Aorta (tissue), 5 donors: ENCODE data around the gene CIITA. TPM values are rescaled to one million over a fixed set of nuclear protein-coding genes. Genes with fewer than 3 reads are reported as not detected.

Experiments used
- ATAC-seq: fragments of 200-7000 bp; cut with Tn5 transposase; one replicate; pipeline ENCODE4 v1.9.1; 2022; ENCODE audit warnings: moderate library complexity; ENCODE audit not compliant: low FRiP score
- DNase-seq, 2 donors: peaks; one replicate each; pipeline ENCODE4 v3.0.0-alpha.2; 2020
- H3K27ac ChIP-seq, 2 donors: one replicate each; pipeline ENCODE4 v1.5.1; 2013; ENCODE audit warnings: low read length in 2 of 2, mild to moderate bottlenecking in 2 of 2, moderate library complexity in 2 of 2, control low read depth in 1 of 2, inconsistent platforms in 1 of 2, low read depth in 1 of 2
- H3K27me3 ChIP-seq, 2 donors: one replicate each; pipeline ENCODE4 v1.6.1; 2013; ENCODE audit warnings: control low read depth in 1 of 2, low read length in 1 of 2, mild to moderate bottlenecking in 1 of 2, moderate library complexity in 1 of 2; ENCODE audit not compliant: insufficient read depth in 2 of 2, control insufficient read depth in 1 of 2
- H3K36me3 ChIP-seq, 2 donors: one replicate each; pipeline ENCODE4 v1.6.1; 2013; ENCODE audit warnings: control low read depth in 1 of 2, low read length in 1 of 2, mild to moderate bottlenecking in 1 of 2; ENCODE audit not compliant: insufficient read depth in 2 of 2, control insufficient read depth in 1 of 2
- H3K4me1 ChIP-seq, 2 donors: one replicate each; pipeline ENCODE4 v1.6.1; 2013; ENCODE audit warnings: low read length in 2 of 2, control low read depth in 1 of 2, mild to moderate bottlenecking in 1 of 2, moderate library complexity in 1 of 2; ENCODE audit not compliant: insufficient read depth in 2 of 2, control insufficient read depth in 1 of 2
- H3K4me3 ChIP-seq, 2 donors: one replicate each; pipeline ENCODE4 v1.5.1; 2013; ENCODE audit warnings: low read length in 2 of 2, control low read depth in 1 of 2, mild to moderate bottlenecking in 1 of 2
- H3K9me3 ChIP-seq: one replicate; pipeline ENCODE4 v1.6.1; 2013; ENCODE audit warnings: mild to moderate bottlenecking, low read length; ENCODE audit not compliant: control insufficient read depth
- WGBS, 2 donors: extraction: QIAGEN DNeasy Blood & Tissue Kit; methylation state at CpG; one replicate each; pipeline ENCODE4 v1.1.7; 2013; 5-methylcytosine and 5-hydroxymethylcytosine counted together
- intact Hi-C, 2 donors: fragments of 100-400 bp; cut with DNase I; formaldehyde crosslinking; loops; one replicate each; pipeline versions ENCODE4 v1.14.2 to v1.15.0; 2022
- polyA plus RNA-seq, 2 donors: library from polyadenylated mRNA; stranded (reverse); fragments of 200-250 nt; gene quantifications; one replicate each; pipeline ENCODE4 v1.2.3, GENCODE V29; 2013
- total RNA-seq, 2 donors: library from RNA; stranded (reverse); fragmentation: NEBNext Ultra II Directional; extraction: Animal tissue kit (Norgen Biotek cat#: 25700); gene quantifications; one replicate each; pipeline ENCODE4 v1.2.1, GENCODE V29; 2021
- donor health status: healthy with polysubstance abuse.
- donor health status: Bipolar disorder and iron deficiency.
- donor health status: DM: no; HTN: no; CAD: no.
- donor health status: DM: no; HTN: no; CAD: no.
- donor health status: DM: yes; HTN: yes; CAD: no.

Gene CIITA
- total and polyA plus RNA-seq, 4 donors = 2.0 to 104 (median 11.0) TPM

GRCh38 chr16:10847176-10847575 lies 29.8 kb upstream of the CIITA start:
- ATAC-seq = no peak
- Histone ChIP-seq H3K4me3 (no peak overlapping the region), H3K27ac (no peak overlapping the region), H3K4me1 (no peaks in the 10 kb centered on the region), H3K27me3 (no peaks in the 10 kb centered on the region), H3K9me3 (no peaks in the 10 kb centered on the region), H3K36me3 (no peaks in the 10 kb centered on the region)
- WGBS, 2 donors = 68 to 73% methylated on average over 2 of the region's 2 CpGs
- intact Hi-C loops = no loop called here
- no peak for DNase-seq

DNA sequence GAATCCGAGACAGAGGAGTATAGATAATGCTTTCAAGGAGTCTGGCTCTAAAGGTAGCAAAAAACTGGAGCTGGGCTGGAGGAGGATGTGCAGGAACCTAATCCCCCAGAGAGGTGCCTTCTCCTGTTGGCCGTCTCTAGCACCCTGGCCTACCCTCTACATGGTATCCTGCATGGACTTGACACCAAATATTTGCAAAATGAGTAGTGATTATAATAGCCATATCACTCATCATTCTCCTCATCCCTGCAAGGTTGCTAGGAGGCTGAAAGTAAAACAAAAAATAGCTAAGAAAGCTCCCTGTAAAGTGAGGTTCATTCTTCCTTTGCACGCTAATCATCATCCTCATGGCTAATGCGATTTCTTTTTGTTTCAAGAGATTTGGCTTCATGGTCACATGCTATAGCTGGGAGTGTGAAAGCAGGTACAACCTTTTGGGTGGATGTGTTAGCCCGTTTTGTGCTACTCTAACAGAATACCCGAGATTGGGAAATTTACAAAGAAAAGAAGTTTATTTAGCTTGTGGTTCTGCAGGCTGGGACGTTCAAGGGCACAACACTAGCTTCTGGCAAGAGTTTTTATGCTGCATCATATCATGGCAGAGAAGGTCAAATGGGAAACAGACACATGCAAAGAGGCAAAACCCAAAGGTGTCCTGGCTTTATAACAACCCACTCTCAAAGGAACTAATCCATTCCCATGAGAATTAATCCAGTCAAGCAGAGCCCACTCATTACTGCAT lies 27.1 kb upstream of the CIITA start:
- 73 to 83% methylated on average over 7 of the region's 7 CpGs for WGBS, 2 donors
- no peak for DNase-seq
- ATAC-seq = no peak
- H3K4me1 ChIP-seq = no peaks in the 10 kb centered on the region
- no peak overlapping the region for H3K4me3 ChIP-seq
- no peaks in the 10 kb centered on the region for H3K36me3 ChIP-seq
- H3K9me3 ChIP-seq = no peaks in the 10 kb centered on the region
- intact Hi-C loops = no loop called here
- H3K27ac ChIP-seq = no peak overlapping the region
- no peaks in the 10 kb centered on the region for H3K27me3 ChIP-seq

DNA sequence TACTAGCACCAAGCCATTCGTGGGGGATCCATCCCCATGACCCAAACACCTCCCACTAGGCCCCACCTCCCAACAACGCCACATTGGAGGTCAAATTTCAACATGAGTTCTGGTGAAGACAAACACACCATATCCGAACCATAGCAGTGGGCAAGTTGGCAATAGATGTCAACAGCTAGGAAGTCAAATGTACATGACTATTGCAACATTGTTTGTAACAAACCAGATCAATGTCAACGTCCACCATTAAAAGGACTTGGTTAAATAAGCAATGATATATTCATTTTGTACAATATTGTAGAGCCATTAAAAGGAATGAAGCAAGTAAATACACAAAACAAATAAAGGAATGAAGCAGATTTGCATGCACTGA lies 26.5 kb upstream of the CIITA start:
- Histone ChIP-seq H3K27ac (no peak overlapping the region), H3K9me3 (no peaks in the 10 kb centered on the region), H3K27me3 (no peaks in the 10 kb centered on the region), H3K4me1 (no peaks in the 10 kb centered on the region), H3K4me3 (no peak overlapping the region), H3K36me3 (no peaks in the 10 kb centered on the region)
- ATAC-seq = no peak
- intact Hi-C loops = no loop called here
- 83 to 84% methylated on average over 4 of the region's 4 CpGs for WGBS, 2 donors
- DNase-seq = no peak

DNA sequence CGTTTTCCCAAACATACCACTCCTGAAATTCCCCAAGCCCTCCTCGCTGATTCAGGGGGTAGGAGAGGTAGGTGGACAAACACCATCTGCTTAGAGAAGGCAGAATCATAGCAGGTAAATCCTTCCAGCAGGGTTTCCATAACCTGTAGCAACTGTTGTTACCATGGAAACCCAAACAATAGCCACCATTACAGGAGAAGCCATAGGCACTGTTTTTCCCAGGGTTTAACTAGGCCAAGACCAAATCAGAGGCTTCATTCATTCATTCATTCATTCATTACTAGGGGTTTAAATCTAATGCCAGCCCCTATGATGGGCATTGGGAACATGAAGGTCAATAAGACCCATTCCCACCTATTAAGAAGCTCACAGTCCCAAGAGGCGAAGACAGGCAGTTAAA lies 25.5 kb upstream of the CIITA start:
- 92 to 95% methylated on average over 3 of the region's 3 CpGs for WGBS, 2 donors
- Histone ChIP-seq H3K27me3 (no peaks in the 10 kb centered on the region), H3K27ac (no peak overlapping the region), H3K4me3 (no peak overlapping the region), H3K36me3 (no peaks in the 10 kb centered on the region), H3K4me1 (no peaks in the 10 kb centered on the region), H3K9me3 (no peaks in the 10 kb centered on the region)
- ATAC-seq = no peak
- intact Hi-C loops = no loop called here
- DNase-seq = no peak

DNA sequence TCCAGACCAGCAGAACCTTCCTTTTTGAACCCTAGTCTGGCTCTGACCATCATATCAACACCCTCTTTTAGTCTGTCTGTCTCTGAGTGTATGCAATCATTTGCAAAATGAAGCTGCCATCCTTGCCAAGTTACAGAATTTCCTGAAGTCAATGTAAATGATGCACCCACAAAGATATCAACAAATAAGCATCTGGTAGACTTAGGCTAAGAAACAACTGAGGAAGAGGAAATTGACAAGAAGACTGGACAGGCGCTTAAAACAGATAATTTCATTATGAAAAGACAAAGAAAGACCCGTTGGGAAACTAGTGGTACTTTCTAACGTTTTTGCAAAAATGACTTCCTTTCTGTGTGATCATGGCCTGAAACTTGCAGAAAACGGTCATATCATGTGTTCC lies 24.7 kb upstream of the CIITA start:
- H3K27ac ChIP-seq = no peak overlapping the region
- 62 to 64% methylated on average over 4 of the region's 4 CpGs for WGBS, 2 donors
- no peaks in the 10 kb centered on the region for H3K36me3 ChIP-seq
- no peaks in the 10 kb centered on the region for H3K9me3 ChIP-seq
- DNase-seq = no peak
- intact Hi-C loops = no loop called here
- H3K4me1 ChIP-seq = no peaks in the 10 kb centered on the region
- H3K4me3 ChIP-seq = no peak overlapping the region
- no peaks in the 10 kb centered on the region for H3K27me3 ChIP-seq
- ATAC-seq = no peak

GRCh38 chr16:10852948-10853347 lies 24.1 kb upstream of the CIITA start:
- DNase-seq (no peak), ATAC-seq (no peak)
- no peaks in the 10 kb centered on the region for H3K27me3 ChIP-seq
- intact Hi-C loops = no loop called here
- no peaks in the 10 kb centered on the region for H3K36me3 ChIP-seq
- H3K4me3 ChIP-seq = no peak overlapping the region
- no peak overlapping the region for H3K27ac ChIP-seq
- H3K4me1 ChIP-seq = no peaks in the 10 kb centered on the region
- WGBS, 2 donors = 88 to 92% methylated on average over 5 of the region's 5 CpGs
- H3K9me3 ChIP-seq = no peaks in the 10 kb centered on the region

DNA sequence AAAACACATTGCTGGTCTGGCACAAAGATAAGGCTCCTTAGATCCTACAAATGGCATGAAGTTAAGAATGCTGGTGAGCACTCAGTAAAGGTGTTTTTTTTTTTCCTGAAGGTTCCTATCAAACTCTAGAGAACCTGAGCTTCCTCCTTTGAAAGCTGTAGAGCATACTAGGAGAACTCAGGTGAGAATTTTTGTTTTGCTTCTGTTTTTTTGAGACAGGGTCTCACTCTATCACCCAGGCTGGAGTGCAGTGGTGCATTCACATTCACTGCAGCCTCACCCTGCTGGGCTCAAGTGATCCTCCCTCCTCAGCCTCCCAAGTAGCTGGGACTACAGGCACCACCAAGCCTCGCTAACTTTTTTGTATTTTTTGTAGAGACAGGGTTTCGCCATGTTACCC lies 21.0 kb upstream of the CIITA start:
- 88 to 95% methylated on average over 2 of the region's 2 CpGs for WGBS, 2 donors
- ATAC-seq = no peak
- no peaks in the 10 kb centered on the region for H3K4me1 ChIP-seq

DNA sequence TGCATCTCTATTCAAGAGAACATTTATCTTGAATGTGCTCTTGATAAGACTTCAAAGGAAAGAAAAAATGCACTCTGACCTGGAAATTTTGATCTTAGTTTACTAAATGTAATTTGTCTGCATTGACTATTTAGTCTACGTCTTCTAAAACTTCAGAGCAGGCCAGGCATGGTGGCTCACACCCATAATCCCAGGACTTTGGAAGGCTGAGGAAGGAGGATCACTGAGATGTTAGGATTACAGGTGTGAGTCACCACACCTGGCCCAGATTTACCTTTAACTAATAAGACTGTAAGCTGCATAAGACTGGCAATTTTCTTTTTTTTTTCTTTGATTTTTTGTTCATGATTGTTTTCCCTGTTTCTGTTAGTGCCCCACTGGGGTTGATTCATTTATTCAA lies 18.8 kb upstream of the CIITA start:
- H3K27me3 ChIP-seq = no peaks in the 10 kb centered on the region
- DNase-seq = no peak
- 92 to 93% methylated on average over 1 of the region's 1 CpG for WGBS, 2 donors
- no peaks in the 10 kb centered on the region for H3K9me3 ChIP-seq
- H3K36me3 ChIP-seq = no peaks in the 10 kb centered on the region
- H3K4me3 ChIP-seq = no peak overlapping the region
- no peak for ATAC-seq
- no peaks in the 10 kb centered on the region for H3K4me1 ChIP-seq
- intact Hi-C loops = no loop called here
- no peak overlapping the region for H3K27ac ChIP-seq

More for the DNA sequence above, 21.0 kb upstream of the CIITA start:
- H3K27ac ChIP-seq = no peak overlapping the region
- no peak for DNase-seq
- H3K9me3 ChIP-seq = no peaks in the 10 kb centered on the region
- no peaks in the 10 kb centered on the region for H3K27me3 ChIP-seq
- H3K36me3 ChIP-seq = no peaks in the 10 kb centered on the region
- H3K4me3 ChIP-seq = no peak overlapping the region
- intact Hi-C loops = no loop called here

DNA sequence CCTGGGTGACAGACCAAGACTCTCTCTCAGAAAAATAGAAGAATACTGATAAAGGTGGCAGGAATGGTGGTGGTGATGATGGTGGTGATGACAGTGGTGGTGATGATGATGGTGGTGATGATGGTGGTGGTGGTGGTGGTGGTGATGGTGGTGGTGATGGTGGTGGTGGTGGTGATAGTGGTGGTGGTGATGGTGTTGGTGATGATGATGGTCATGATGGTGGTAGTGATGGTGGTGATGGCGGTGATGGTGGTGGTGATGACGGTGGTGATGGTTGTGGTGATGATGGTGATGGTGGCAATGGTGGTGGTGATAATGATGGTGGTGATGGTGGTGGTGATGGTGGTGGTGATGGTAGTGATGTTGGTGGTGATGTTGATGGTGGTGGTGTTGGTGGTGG lies 18.0 kb upstream of the CIITA start:
- Histone ChIP-seq H3K4me3 (no peak overlapping the region), H3K9me3 (no peaks in the 10 kb centered on the region), H3K4me1 (no peaks in the 10 kb centered on the region), H3K36me3 (no peaks in the 10 kb centered on the region), H3K27me3 (no peaks in the 10 kb centered on the region), H3K27ac (no peak overlapping the region)
- ATAC-seq (no peak), DNase-seq (no peak)
- intact Hi-C loops = no loop called here
- WGBS, 2 donors = 49 to 97% methylated on average over 2 of the region's 2 CpGs
